ENCODE results near the gene NFIA.

GRCh38 chr1:61269602-61270001 lies 187.2 kb downstream of the NFIA start:
- TF ChIP-seq CTCF (IDR thresholded peaks at IDR 0.05) (no peak), POLR2A (IDR thresholded peaks at IDR 0.05) (no peak)

All from esophagus squamous epithelium (tissue), 4 donors.